WERI-Rb-1 (cell line): Measurements from ENCODE around the gene PATZ1.

Experiments used
- DNase-seq: peaks from one replicate; pipeline ENCODE4 v3.0.0-alpha.2; 2020
- H3K27ac ChIP-seq: fragments of 250-450 bp; sonication (Bioruptor Pico); 2 replicates; pipeline ENCODE4 v1.5.1; 2020; ENCODE audit warnings: mild to moderate bottlenecking, moderate library complexity
- H3K27me3 ChIP-seq: fragments of 250-450 bp; sonication (Bioruptor Pico); 2 replicates; pipeline ENCODE4 v1.5.1; 2021; ENCODE audit warnings: mild to moderate bottlenecking, low read depth, moderate library complexity; ENCODE audit not compliant: insufficient read depth, severe bottlenecking
- H3K36me3 ChIP-seq: fragments of 250-450 bp; sonication (Bioruptor Pico); 2 replicates; pipeline ENCODE4 v1.5.1; 2020; ENCODE audit warnings: mild to moderate bottlenecking, moderate library complexity
- H3K4me3 ChIP-seq: 2 replicates; pipeline ENCODE4 v1.5.1; 2011; ENCODE audit warnings: low read depth, mild to moderate bottlenecking, control low read depth, low read length
- H3K9me3 ChIP-seq: fragments of 250-450 bp; sonication (Bioruptor Pico); 2 replicates; pipeline ENCODE4 v1.5.1; 2021; ENCODE audit warnings: mild to moderate bottlenecking, moderate library complexity; ENCODE audit not compliant: severe bottlenecking
- TF ChIP-seq, protein P1 (sequence below): IDR thresholded peaks from 2 replicates; pipeline ENCODE4 v1.5.1; 2011; ENCODE audit warnings: low read depth, mild to moderate bottlenecking, control low read depth, inconsistent platforms, low read length

The PATZ1 gene

DNA sequence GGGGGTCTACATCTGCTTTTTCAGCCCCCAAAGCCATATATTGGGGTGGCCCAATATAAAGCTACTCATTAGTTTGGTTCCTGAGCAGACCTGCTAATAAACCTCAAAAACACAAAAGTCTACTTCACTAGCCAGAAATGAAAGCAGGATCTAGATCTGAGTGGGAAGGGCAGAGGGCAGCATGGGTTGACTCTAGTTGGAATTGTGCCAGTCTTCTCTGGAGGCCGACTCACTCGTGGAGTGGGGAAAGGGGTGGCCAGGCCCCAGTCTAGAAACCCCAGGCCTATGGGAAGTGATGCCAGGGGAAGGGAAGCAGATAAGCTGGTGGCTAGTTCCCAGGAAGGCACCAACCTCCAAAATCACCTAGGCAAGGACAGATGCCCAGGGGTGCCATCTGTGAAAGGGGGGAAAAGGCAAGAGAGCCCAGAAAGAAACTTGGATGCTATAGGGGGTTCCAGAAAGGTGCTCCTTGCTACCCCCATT is 5.3 kb downstream of the PATZ1 start:
- Histone ChIP-seq H3K4me3 (no peak overlapping the region), H3K27ac (no peak overlapping the region), H3K36me3 (peaks cover 85% of the 10 kb centered on the region), H3K27me3 (no peaks in the 10 kb centered on the region), H3K9me3 (no peaks in the 10 kb centered on the region)
- TF ChIP-seq, protein P1, sequence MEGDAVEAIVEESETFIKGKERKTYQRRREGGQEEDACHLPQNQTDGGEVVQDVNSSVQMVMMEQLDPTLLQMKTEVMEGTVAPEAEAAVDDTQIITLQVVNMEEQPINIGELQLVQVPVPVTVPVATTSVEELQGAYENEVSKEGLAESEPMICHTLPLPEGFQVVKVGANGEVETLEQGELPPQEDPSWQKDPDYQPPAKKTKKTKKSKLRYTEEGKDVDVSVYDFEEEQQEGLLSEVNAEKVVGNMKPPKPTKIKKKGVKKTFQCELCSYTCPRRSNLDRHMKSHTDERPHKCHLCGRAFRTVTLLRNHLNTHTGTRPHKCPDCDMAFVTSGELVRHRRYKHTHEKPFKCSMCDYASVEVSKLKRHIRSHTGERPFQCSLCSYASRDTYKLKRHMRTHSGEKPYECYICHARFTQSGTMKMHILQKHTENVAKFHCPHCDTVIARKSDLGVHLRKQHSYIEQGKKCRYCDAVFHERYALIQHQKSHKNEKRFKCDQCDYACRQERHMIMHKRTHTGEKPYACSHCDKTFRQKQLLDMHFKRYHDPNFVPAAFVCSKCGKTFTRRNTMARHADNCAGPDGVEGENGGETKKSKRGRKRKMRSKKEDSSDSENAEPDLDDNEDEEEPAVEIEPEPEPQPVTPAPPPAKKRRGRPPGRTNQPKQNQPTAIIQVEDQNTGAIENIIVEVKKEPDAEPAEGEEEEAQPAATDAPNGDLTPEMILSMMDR: no peak
- no peak for DNase-seq

DNA sequence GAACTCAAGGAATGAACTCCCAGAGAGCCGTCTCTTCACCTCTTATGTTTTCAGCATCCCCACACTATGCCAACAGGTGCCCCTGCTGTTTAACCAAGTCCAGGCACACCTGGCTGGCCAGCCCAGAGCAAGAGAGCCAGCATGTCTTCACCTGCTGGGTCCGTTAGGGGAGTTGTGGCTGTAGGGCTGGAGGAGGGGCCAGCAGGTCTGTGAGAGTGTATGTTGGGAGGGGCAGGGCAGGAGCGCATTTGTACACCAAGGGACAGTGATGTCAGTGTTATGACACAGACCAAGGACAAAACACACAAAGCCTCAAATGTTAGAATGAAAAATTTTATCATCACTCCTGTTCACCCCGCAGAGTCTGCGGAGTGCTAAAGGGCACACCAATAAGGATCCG is 5.8 kb downstream of the PATZ1 start:
- no peaks in the 10 kb centered on the region for H3K9me3 ChIP-seq
- H3K27ac ChIP-seq: no peak overlapping the region
- TF ChIP-seq, protein P1: no peak
- no peak overlapping the region for H3K4me3 ChIP-seq
- DNase-seq: no peak
- H3K27me3 ChIP-seq: no peaks in the 10 kb centered on the region
- peaks cover 90% of the 10 kb centered on the region for H3K36me3 ChIP-seq

DNA sequence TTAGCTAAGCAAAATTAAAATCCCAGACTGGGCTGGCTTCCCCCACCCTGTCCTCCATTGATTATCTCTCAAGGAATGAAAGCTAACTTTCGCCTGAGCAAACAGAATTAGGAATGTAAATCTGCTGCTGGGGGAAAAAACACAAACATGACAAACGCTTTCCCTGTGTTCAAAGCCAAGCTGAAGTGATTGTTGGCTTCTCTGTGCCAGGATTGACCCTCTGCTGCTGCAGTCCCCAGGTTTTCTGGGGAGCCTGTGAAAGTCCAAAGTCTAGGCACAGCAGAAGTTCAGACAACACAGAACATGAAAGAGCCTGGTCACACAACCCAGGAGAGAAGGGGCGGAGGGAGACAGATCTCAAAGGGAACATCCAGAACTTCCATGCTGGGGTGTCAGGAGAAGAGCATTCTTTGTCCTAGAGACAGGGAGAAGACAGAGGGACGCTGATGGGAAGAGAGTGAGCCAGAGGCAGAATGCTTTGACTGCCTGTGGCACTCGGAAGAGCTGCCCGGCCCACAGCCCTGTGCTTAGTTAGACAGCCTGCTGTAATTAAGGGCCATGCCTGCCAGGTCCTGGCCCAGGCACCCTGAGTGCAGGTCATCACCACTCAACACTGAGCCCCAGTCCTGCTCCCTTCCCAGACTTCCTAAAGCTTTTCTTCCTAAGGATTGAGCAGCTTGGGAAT is 6.9 kb downstream of the PATZ1 start:
- H3K27ac ChIP-seq: no peak overlapping the region
- peaks cover 90% of the 10 kb centered on the region for H3K36me3 ChIP-seq
- TF ChIP-seq, protein P1: no peak
- H3K27me3 ChIP-seq: no peaks in the 10 kb centered on the region
- no peak for DNase-seq
- H3K9me3 ChIP-seq: no peaks in the 10 kb centered on the region
- no peak overlapping the region for H3K4me3 ChIP-seq

DNA sequence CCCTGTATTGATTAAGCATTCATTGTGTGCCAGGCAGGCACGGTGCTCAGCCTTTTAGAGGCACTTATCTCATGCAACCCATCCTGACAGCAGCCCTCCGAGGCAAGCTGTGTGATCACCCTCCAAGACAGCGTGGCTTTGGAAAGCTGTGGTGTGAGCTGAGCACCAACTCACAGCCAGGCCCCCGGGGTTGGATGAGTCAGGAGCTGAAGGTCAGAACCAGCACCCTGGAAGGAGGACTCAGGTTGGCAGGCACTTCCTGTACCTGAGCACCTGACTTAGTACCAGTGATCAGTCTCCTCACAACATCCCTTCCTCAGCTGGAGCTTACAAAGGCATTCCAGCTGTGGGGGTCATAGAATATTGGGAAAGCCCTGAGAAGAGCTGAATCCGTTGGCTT is 9.0 kb downstream of the PATZ1 start:
- no peak for DNase-seq
- TF ChIP-seq, protein P1: no peak
- no peak overlapping the region for H3K27ac ChIP-seq
- no peaks in the 10 kb centered on the region for H3K9me3 ChIP-seq
- H3K36me3 ChIP-seq: peaks cover 89% of the 10 kb centered on the region
- no peak overlapping the region for H3K4me3 ChIP-seq
- no peaks in the 10 kb centered on the region for H3K27me3 ChIP-seq

DNA sequence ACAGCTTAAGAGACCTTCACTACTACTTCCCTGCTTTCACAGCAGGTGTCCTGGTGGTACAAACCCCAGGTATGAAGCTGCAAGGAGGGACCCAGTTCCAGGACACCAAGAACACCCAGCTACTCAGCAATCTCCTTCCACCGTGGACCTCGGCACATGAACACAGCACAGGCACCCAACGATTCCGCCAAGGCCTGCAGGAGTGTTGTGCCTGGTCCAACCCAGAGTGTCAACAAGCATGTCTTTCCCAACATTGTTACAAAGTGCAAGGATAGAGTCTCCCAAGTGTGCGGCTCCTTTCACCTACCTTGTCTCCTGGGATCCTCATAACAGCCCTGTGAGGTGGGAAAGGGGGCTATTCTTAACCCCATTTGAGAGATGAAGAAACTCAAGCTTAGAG is 11.8 kb downstream of the PATZ1 start:
- H3K9me3 ChIP-seq: no peaks in the 10 kb centered on the region
- no peak overlapping the region for H3K4me3 ChIP-seq
- DNase-seq: no peak
- TF ChIP-seq, protein P1: no peak
- no peak overlapping the region for H3K27ac ChIP-seq
- H3K36me3 ChIP-seq: peaks cover 90% of the 10 kb centered on the region
- no peaks in the 10 kb centered on the region for H3K27me3 ChIP-seq

DNA sequence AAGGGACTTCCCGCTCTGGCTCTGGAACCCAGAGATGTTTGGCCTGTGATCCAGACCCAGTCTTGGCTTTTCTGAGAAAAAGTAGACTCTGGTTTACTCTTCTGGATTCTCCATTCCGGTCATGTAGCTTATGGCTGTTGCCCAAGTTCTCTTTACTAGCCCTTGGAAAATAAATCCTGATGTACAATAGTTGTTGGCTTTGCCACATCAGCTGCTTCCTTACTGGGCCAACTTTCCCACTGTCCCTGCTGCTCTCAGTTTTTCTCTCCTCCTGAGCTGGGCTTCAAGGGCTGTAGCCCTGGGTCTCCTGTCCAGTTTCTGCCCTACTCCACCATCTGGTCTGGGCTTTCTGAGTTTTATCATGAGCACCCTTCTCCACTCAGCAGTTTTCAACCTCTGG is 12.5 kb downstream of the PATZ1 start:
- TF ChIP-seq, protein P1: no peak
- peaks cover 90% of the 10 kb centered on the region for H3K36me3 ChIP-seq
- H3K4me3 ChIP-seq: no peak overlapping the region
- H3K9me3 ChIP-seq: no peaks in the 10 kb centered on the region
- no peaks in the 10 kb centered on the region for H3K27me3 ChIP-seq
- DNase-seq: no peak
- H3K27ac ChIP-seq: no peak overlapping the region
